ENCODE measurements around the gene LRCH1. TPM values are rescaled to one million over a fixed set of nuclear protein-coding genes. Genes with fewer than 3 reads are reported as not detected.

LRCH1 gene
- polyA plus RNA-seq, 1 of the 3 experiments (the other 2 are of a cell fraction) = 5.5 TPM

DNA sequence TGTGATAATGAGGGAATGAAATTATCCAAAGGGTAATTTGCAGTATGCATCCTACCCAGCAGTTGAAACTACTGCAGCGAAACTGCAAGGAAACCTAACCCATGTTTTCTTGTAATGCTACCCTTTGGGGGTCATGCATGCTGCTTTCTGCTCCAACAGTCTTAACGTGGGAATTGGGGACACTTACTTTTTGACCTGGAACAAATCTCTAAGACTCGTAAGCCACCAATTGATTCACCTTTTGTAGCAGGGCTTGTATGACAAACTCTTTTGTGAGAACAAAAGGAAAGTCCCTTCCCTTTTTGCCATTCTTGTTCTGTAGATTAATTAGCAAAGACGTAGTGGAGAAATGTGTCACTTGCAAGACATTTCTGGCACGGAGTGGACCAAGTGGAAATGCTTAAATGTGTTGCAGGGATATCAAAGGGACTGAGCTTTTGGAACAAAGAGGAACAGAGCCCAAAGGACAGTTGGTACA lies 27.4 kb downstream of the LRCH1 start:
- peaks cover 68% of the 10 kb centered on the region for H3K79me2 ChIP-seq (ENCODE audit: insufficient read depth)
- H3K27me3 ChIP-seq (ENCODE audit: insufficient read depth) = no peaks in the 10 kb centered on the region
- H4K20me1 ChIP-seq (ENCODE audit: insufficient read depth) = peaks cover 8% of the 10 kb centered on the region; the same call in 1 of the 2 replicates
- no peak overlapping the region for H3K4me2 ChIP-seq
- H3K9me2 ChIP-seq = no peaks in the 10 kb centered on the region
- no peak overlapping the region for H2AFZ ChIP-seq (ENCODE audit: low read depth)
- no peak for DNase-seq
- TF ChIP-seq, protein P1, sequence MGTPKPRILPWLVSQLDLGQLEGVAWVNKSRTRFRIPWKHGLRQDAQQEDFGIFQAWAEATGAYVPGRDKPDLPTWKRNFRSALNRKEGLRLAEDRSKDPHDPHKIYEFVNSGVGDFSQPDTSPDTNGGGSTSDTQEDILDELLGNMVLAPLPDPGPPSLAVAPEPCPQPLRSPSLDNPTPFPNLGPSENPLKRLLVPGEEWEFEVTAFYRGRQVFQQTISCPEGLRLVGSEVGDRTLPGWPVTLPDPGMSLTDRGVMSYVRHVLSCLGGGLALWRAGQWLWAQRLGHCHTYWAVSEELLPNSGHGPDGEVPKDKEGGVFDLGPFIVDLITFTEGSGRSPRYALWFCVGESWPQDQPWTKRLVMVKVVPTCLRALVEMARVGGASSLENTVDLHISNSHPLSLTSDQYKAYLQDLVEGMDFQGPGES (IDR thresholded peaks at IDR 0.05; ENCODE audit: low read depth, low read length) = no peak
- TF ChIP-seq, protein P2, sequence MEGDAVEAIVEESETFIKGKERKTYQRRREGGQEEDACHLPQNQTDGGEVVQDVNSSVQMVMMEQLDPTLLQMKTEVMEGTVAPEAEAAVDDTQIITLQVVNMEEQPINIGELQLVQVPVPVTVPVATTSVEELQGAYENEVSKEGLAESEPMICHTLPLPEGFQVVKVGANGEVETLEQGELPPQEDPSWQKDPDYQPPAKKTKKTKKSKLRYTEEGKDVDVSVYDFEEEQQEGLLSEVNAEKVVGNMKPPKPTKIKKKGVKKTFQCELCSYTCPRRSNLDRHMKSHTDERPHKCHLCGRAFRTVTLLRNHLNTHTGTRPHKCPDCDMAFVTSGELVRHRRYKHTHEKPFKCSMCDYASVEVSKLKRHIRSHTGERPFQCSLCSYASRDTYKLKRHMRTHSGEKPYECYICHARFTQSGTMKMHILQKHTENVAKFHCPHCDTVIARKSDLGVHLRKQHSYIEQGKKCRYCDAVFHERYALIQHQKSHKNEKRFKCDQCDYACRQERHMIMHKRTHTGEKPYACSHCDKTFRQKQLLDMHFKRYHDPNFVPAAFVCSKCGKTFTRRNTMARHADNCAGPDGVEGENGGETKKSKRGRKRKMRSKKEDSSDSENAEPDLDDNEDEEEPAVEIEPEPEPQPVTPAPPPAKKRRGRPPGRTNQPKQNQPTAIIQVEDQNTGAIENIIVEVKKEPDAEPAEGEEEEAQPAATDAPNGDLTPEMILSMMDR (IDR thresholded peaks at IDR 0.05) = no peak
- TF ChIP-seq YY1 (IDR thresholded peaks at IDR 0.05; ENCODE audit: low read depth) = no peak
- TF ChIP-seq, protein P3, sequence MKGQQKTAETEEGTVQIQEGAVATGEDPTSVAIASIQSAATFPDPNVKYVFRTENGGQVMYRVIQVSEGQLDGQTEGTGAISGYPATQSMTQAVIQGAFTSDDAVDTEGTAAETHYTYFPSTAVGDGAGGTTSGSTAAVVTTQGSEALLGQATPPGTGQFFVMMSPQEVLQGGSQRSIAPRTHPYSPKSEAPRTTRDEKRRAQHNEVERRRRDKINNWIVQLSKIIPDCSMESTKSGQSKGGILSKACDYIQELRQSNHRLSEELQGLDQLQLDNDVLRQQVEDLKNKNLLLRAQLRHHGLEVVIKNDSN (IDR thresholded peaks at IDR 0.05; ENCODE audit: borderline replicate concordance, low read depth) = no peak
- no peak for TF ChIP-seq RXRA (IDR thresholded peaks at IDR 0.05; ENCODE audit: borderline replicate concordance, low read depth)
- no peak for TF ChIP-seq TAF1 (IDR thresholded peaks at IDR 0.05; ENCODE audit: borderline replicate concordance, low read depth, low read length)
- TF ChIP-seq FOSL2 (IDR thresholded peaks at IDR 0.05; ENCODE audit: borderline replicate concordance, low read depth) = no peak
- TF ChIP-seq, protein P4, sequence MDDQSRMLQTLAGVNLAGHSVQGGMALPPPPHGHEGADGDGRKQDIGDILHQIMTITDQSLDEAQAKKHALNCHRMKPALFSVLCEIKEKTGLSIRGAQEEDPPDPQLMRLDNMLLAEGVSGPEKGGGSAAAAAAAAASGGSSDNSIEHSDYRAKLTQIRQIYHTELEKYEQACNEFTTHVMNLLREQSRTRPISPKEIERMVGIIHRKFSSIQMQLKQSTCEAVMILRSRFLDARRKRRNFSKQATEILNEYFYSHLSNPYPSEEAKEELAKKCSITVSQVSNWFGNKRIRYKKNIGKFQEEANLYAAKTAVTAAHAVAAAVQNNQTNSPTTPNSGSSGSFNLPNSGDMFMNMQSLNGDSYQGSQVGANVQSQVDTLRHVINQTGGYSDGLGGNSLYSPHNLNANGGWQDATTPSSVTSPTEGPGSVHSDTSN (IDR thresholded peaks at IDR 0.05) = no peak
- CTCF ChIA-PET = interaction anchor here (0.8 kb wide), 1 partner anchor 9 kb away, joined by 3 read pairs; no protein-coding TSS in a partner anchor
- no peak overlapping the region for H3K4me3 ChIP-seq (ENCODE audit: low read depth in 2 of 2, low read length in 1 of 2)
- H3K9me3 ChIP-seq = no peaks in the 10 kb centered on the region
- POLR2A ChIA-PET = no interaction called here
- WGBS (ENCODE audit: low lambda C conversion rate) = 91% methylated on average over 5 of the region's 5 CpGs
- H3F3A ChIP-seq (replicated peaks; ENCODE audit: insufficient read depth) = peaks cover 12% of the 10 kb centered on the region
- no peak overlapping the region for H3K27ac ChIP-seq (ENCODE audit: low read depth in 2 of 2, low read length in 1 of 2)
- H3K9ac ChIP-seq = no peak overlapping the region
- H3K36me3 ChIP-seq (replicated peaks in 1 of 2; ENCODE audit: control insufficient read depth in 1 of 2, insufficient read depth in 2 of 2, low read length in 1 of 2) = no peaks in the 10 kb centered on the region
- H3K4me1 ChIP-seq (ENCODE audit: control insufficient read depth in 1 of 2, insufficient read depth in 2 of 2, low read depth in 1 of 2, low read length in 1 of 2) = peaks cover 20 to 53% of the 10 kb centered on the region in 2 experiments; a peak in 3 of 4 replicates

DNA sequence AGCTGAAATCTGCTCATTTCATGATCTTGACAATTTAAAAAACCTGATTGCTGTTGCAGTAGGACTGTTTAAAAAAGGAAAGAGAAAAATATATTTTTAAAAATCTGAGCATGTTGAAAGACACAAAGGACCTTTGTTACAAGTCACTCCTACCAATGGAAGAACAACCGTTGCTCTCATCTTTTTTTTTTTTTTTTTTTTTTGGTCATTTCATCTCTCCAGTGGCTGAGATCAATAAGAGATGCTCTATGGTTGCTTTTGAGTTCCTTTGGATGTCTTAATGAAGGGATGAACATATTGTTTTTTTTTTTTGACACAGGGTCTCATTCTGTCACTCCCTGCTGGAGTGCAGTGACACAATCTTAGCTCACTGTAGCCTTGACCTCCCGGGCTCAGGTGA lies 29.2 kb downstream of the LRCH1 start:
- Histone ChIP-seq H4K20me1 (ENCODE audit: insufficient read depth) (peaks cover 14% of the 10 kb centered on the region), H3K27me3 (ENCODE audit: insufficient read depth) (no peaks in the 10 kb centered on the region), H3F3A (replicated peaks; ENCODE audit: insufficient read depth) (peaks cover 9% of the 10 kb centered on the region), H3K36me3 (replicated peaks in 1 of 2; ENCODE audit: control insufficient read depth in 1 of 2, insufficient read depth in 2 of 2, low read length in 1 of 2) (no peaks in the 10 kb centered on the region), H3K27ac (ENCODE audit: low read depth in 2 of 2, low read length in 1 of 2) (no peak overlapping the region), H2AFZ (ENCODE audit: low read depth) (no peak overlapping the region), H3K9me2 (no peaks in the 10 kb centered on the region), H3K4me1 (ENCODE audit: control insufficient read depth in 1 of 2, insufficient read depth in 2 of 2, low read depth in 1 of 2, low read length in 1 of 2) (peaks cover 23 to 53% of the 10 kb centered on the region in 2 experiments; a peak in 3 of 4 replicates), H3K9ac (no peak overlapping the region), H3K4me2 (no peak overlapping the region), H3K9me3 (no peaks in the 10 kb centered on the region), H3K4me3 (ENCODE audit: low read depth in 2 of 2, low read length in 1 of 2) (no peak overlapping the region), H3K79me2 (ENCODE audit: insufficient read depth) (peaks cover 74% of the 10 kb centered on the region)
- CTCF ChIA-PET = interaction anchor here (1.1 kb wide), 1 partner anchor 64 kb away, joined by 3 read pairs; no protein-coding TSS in a partner anchor
- DNase-seq = no peak
- no peak for TF ChIP-seq MXI1 (IDR thresholded peaks at IDR 0.05; ENCODE audit: low read depth, low read length)
- TF ChIP-seq FOSL2 (IDR thresholded peaks at IDR 0.05; ENCODE audit: borderline replicate concordance, low read depth) = no peak
- no peak for TF ChIP-seq NRF1 (IDR thresholded peaks at IDR 0.05; ENCODE audit: low read depth, low read length)
- TF ChIP-seq, protein P5, sequence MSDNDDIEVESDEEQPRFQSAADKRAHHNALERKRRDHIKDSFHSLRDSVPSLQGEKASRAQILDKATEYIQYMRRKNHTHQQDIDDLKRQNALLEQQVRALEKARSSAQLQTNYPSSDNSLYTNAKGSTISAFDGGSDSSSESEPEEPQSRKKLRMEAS (IDR thresholded peaks at IDR 0.05; ENCODE audit: low read depth) = no peak
- no peak for TF ChIP-seq TAF1 (IDR thresholded peaks at IDR 0.05; ENCODE audit: borderline replicate concordance, low read depth, low read length)
- POLR2A ChIA-PET = no interaction called here
- WGBS (ENCODE audit: low lambda C conversion rate) = 97% methylated on average over 2 of the region's 2 CpGs

All from SK-N-SH (cell line).